PC-9 (cell line): Measurements from ENCODE around the gene ALPK1. TPM values are rescaled to one million over a fixed set of nuclear protein-coding genes. Genes with fewer than 3 reads are reported as not detected.

Source experiments
- BruUV-seq: library from RNA; stranded (reverse); fragments of 400-500 nt; replicated peaks from 2 replicates; lab custom pipeline; 2021; lab: Mats Ljungman, UMichigan
- CTCF ChIA-PET: fragments of 300-600 bp; sonication (Branson Sonifier 250); formaldehyde crosslinking; loops from one replicate; lab custom pipeline; 2022; ENCODE audit warnings: antibody characterized with exemption; lab: Charles Lee
- POLR2A ChIA-PET: fragments of 300-600 bp; sonication (Branson Sonifier 250); formaldehyde crosslinking; loops from one replicate; lab custom pipeline; 2022; ENCODE audit warnings: antibody characterized with exemption; ENCODE audit not compliant: unreplicated experiment; lab: Charles Lee
- DNase-seq, 2 experiments: peaks; one replicate each; pipeline versions ENCODE4 v3.0.0 to v3.0.0-alpha.2; 2015 to 2022; ENCODE audit warnings: mixed read lengths in 1 of 2
- H2AFZ ChIP-seq: fragments of 200-600 bp; sonication (generic); 2 replicates; pipeline ENCODE4 v1.8.1; 2017; ENCODE audit warnings: antibody characterized with exemption
- H3F3A ChIP-seq: fragments of 200-600 bp; sonication (generic); 2 replicates; pipeline ENCODE4 v1.8.1; 2017; ENCODE audit warnings: antibody characterized with exemption, mild to moderate bottlenecking, low read depth; ENCODE audit not compliant: insufficient read depth
- H3K27ac ChIP-seq: fragments of 200-600 bp; sonication (generic); 2 replicates; pipeline ENCODE4 v1.6.1; 2016; ENCODE audit warnings: mixed run types
- H3K27me3 ChIP-seq: fragments of 200-600 bp; sonication (generic); 2 replicates; pipeline ENCODE4 v1.6.1; 2016; ENCODE audit warnings: low read depth, mixed run types; ENCODE audit not compliant: insufficient read depth
- H3K36me3 ChIP-seq: fragments of 200-600 bp; sonication (generic); 2 replicates; pipeline ENCODE4 v1.6.1; 2016; ENCODE audit warnings: low read depth, mixed run types
- H3K4me1 ChIP-seq: fragments of 200-600 bp; sonication (generic); replicated peaks from 2 replicates; pipeline ENCODE4 v1.6.1; 2016; ENCODE audit warnings: mixed run types; ENCODE audit not compliant: insufficient read depth
- H3K4me2 ChIP-seq: fragments of 200-600 bp; sonication (generic); 2 replicates; pipeline ENCODE4 v1.6.1; 2017; ENCODE audit warnings: mixed run types
- H3K4me3 ChIP-seq: fragments of 200-600 bp; sonication (generic); 2 replicates; pipeline ENCODE4 v1.6.1; 2016; ENCODE audit warnings: mixed run types
- H3K79me2 ChIP-seq: fragments of 200-600 bp; sonication (generic); 2 replicates; pipeline ENCODE4 v1.6.1; 2017; ENCODE audit warnings: low read depth, mixed run types
- H3K9me2 ChIP-seq: fragments of 200-600 bp; sonication (generic); 2 replicates; pipeline ENCODE4 v1.8.1; 2017; ENCODE audit warnings: mild to moderate bottlenecking; ENCODE audit not compliant: insufficient read depth
- H3K9me3 ChIP-seq: fragments of 200-600 bp; sonication (generic); 2 replicates; pipeline ENCODE4 v1.8.1; 2016; ENCODE audit warnings: low read depth; ENCODE audit not compliant: insufficient read depth
- H4K20me1 ChIP-seq: fragments of 200-600 bp; sonication (generic); 2 replicates; pipeline ENCODE4 v1.8.1; 2017; ENCODE audit not compliant: insufficient read depth
- CTCF ChIP-seq: fragments of 200-600 bp; sonication (generic); conservative IDR thresholded peaks from 2 replicates; pipeline ENCODE4 v1.6.1; 2017; ENCODE audit warnings: mixed run types, antibody characterized with exemption, mild to moderate bottlenecking, moderate library complexity
- EZH2 ChIP-seq: fragments of 200-600 bp; sonication (generic); IDR thresholded peaks from 2 replicates; pipeline ENCODE4 v1.8.0; 2017; ENCODE audit warnings: antibody characterized with exemption, low read depth
- intact Hi-C: fragments of 100-400 bp; cut with micrococcal nuclease; formaldehyde crosslinking; loops from one replicate; pipeline ENCODE4 v1.10.0; 2022; ENCODE audit not compliant: unreplicated experiment
- total RNA-seq: library from RNA; stranded (reverse); gene quantifications from 2 replicates; pipeline ENCODE4 v1.2.3, GENCODE V29; 2021

ALPK1 gene
- total RNA-seq, 1 experiment from 2014 or later, result 35.4 TPM

DNA sequence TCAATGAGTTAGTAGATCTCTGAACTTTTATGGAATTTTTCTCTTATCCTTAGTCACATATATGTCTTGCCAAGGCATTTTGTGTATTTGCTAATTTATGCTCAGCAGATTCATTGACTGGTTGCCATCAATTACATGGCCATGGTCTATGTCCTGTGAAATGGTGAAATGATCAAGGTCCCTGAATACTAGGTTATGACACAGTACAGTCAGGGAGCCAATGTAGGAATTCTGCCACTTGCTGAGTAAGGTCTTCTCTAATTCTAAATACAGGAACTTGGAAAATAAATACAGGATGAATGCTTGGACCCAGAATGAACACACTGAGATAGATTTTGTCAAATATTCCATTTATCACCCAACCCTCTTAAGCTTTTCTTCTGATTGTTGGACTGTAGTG, 35.2 kb downstream of the ALPK1 start:
- no peaks in the 10 kb centered on the region for H3F3A ChIP-seq
- CTCF ChIA-PET, result no interaction called here
- no peaks in the 10 kb centered on the region for H3K9me3 ChIP-seq
- intact Hi-C loops, result no loop called here
- no peak overlapping the region for H2AFZ ChIP-seq
- H4K20me1 ChIP-seq, result no peaks in the 10 kb centered on the region
- no peak overlapping the region for H3K4me2 ChIP-seq
- no peaks in the 10 kb centered on the region for H3K27me3 ChIP-seq
- no peaks in the 10 kb centered on the region for H3K36me3 ChIP-seq
- TF ChIP-seq EZH2, result no peak
- no peak for TF ChIP-seq CTCF
- POLR2A ChIA-PET, result no interaction called here
- H3K79me2 ChIP-seq, result no peaks in the 10 kb centered on the region
- H3K4me1 ChIP-seq, result no peaks in the 10 kb centered on the region
- 0 out of 2 replicates have a peak, but pooled peaks cover 7% of the 10 kb centered on the region for H3K9me2 ChIP-seq
- BruUV-seq, result no TSS peak
- no peak overlapping the region for H3K27ac ChIP-seq
- H3K4me3 ChIP-seq, result no peak overlapping the region
- no peak for DNase-seq

GRCh38 chr4:112340023-112340422, 42.9 kb downstream of the ALPK1 start:
- Histone ChIP-seq H3K9me2 (no peaks in the 10 kb centered on the region), H3K9me3 (no peaks in the 10 kb centered on the region), H3K4me1 (no peaks in the 10 kb centered on the region), H3K36me3 (no peaks in the 10 kb centered on the region), H3F3A (no peaks in the 10 kb centered on the region), H3K79me2 (no peaks in the 10 kb centered on the region), H3K27me3 (no peaks in the 10 kb centered on the region), H4K20me1 (no peaks in the 10 kb centered on the region), H2AFZ (no peak overlapping the region), H3K4me3 (no peak overlapping the region), H3K4me2 (no peak overlapping the region), H3K27ac (no peak overlapping the region)
- ChIA-PET POLR2A (no interaction called here), CTCF (no interaction called here)
- intact Hi-C loops, result no loop called here
- no peak for TF ChIP-seq CTCF
- no peak for TF ChIP-seq EZH2
- DNase-seq, result no peak
- BruUV-seq, result no TSS peak

- intact Hi-C loops, result no loop called here
- Histone ChIP-seq H3K4me3 (no peak overlapping the region), H3K4me2 (no peak overlapping the region), H2AFZ (no peak overlapping the region), H3K9me2 (no peaks in the 10 kb centered on the region), H3K27ac (no peak overlapping the region), H3K27me3 (no peaks in the 10 kb centered on the region), H4K20me1 (no peaks in the 10 kb centered on the region), H3K9me3 (no peaks in the 10 kb centered on the region), H3K79me2 (no peaks in the 10 kb centered on the region), H3K4me1 (no peaks in the 10 kb centered on the region), H3K36me3 (no peaks in the 10 kb centered on the region), H3F3A (no peaks in the 10 kb centered on the region)
- no peak for TF ChIP-seq CTCF
- no peak for TF ChIP-seq EZH2
- ChIA-PET POLR2A (no interaction called here), CTCF (no interaction called here)
- no peak for DNase-seq
- no TSS peak for BruUV-seq
Measured at GRCh38 chr4:112341033-112341432, 43.9 kb downstream of the ALPK1 start.
